Calu3 (cell line): Measurements from ENCODE around the gene RBM12. TPM values are rescaled to one million over a fixed set of nuclear protein-coding genes. Genes with fewer than 3 reads are reported as not detected.

Experiments
- BruUV-seq: library from RNA; stranded (reverse); fragments of 400-500 nt; replicated peaks from 2 replicates; lab custom pipeline; 2021; lab: Mats Ljungman, UMichigan
- CTCF ChIA-PET: fragments of 300-600 bp; sonication (Branson Sonifier 250); formaldehyde crosslinking; loops from one replicate; lab custom pipeline; 2022; ENCODE audit warnings: antibody characterized with exemption; lab: Charles Lee
- DNase-seq: peaks from one replicate; pipeline ENCODE4 v3.0.0; 2022
- H3K27ac Mint-ChIP-seq: one replicate; pipeline ENCODE4 v1.8.0; 2022; ENCODE audit warnings: mixed read lengths; ENCODE audit not compliant: unreplicated experiment
- H3K27me3 Mint-ChIP-seq: one replicate; pipeline ENCODE4 v1.8.0; 2022; ENCODE audit warnings: mixed read lengths; ENCODE audit not compliant: unreplicated experiment
- H3K36me3 Mint-ChIP-seq: one replicate; pipeline ENCODE4 v1.8.0; 2022; ENCODE audit warnings: mild to moderate bottlenecking, moderate library complexity, mixed read lengths; ENCODE audit not compliant: insufficient read depth, unreplicated experiment
- H3K4me1 Mint-ChIP-seq: one replicate; pipeline ENCODE4 v1.8.0; 2022; ENCODE audit warnings: mild to moderate bottlenecking, low read depth, mixed read lengths; ENCODE audit not compliant: unreplicated experiment
- H3K4me3 Mint-ChIP-seq: one replicate; pipeline ENCODE4 v1.8.0; 2022; ENCODE audit warnings: mild to moderate bottlenecking, low read depth, moderate library complexity, mixed read lengths; ENCODE audit not compliant: unreplicated experiment
- H3K9me3 Mint-ChIP-seq: one replicate; pipeline ENCODE4 v1.8.0; 2022; ENCODE audit warnings: low read depth, mixed read lengths; ENCODE audit not compliant: unreplicated experiment
- intact Hi-C: fragments of 100-400 bp; cut with micrococcal nuclease; formaldehyde crosslinking; loops from one replicate; pipeline ENCODE4 v1.10.0; 2022; ENCODE audit not compliant: unreplicated experiment
- total RNA-seq: library from RNA; stranded (reverse); gene quantifications from 2 replicates; pipeline ENCODE4 v1.2.3, GENCODE V29; 2022
- TF ChIP-seq, protein P1 (sequence below): fragments of 200-600 bp; IDR thresholded peaks from one replicate; pipeline ENCODE4 v1.8.0; 2022; ENCODE audit warnings: antibody characterized with exemption; ENCODE audit not compliant: unreplicated experiment

RBM12 gene
- total RNA-seq, 1 experiment from 2014 or later: 133 TPM

DNA sequence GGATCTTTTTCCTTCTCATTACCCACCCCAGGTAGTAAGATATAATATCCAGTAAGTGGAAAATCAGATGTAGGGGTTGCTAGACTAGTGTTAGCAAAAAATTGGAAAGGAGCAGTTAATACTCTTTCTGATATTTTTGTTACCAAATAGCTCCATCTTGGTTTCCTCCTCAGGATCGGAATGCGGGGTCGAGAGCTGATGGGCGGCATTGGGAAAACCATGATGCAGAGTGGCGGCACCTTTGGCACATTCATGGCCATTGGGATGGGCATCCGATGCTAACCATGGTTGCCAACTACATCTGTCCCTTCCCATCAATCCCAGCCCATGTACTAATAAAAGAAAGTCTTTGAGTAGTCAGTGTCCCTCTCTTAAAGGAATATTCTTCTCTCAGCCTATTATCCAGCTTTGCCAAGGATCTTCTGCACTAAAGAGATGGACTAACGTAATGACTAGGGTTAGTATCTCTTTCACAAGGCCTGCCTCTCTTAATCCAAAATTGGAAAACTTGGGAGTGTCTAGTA, 36.0 kb upstream of the RBM12 start:
- DNase-seq: no peak
- Mint-ChIP-seq H3K27me3 (no peaks in the 10 kb centered on the region), H3K27ac (peak overlapping the region; percentile 87), H3K36me3 (peaks cover 74% of the 10 kb centered on the region), H3K9me3 (no peaks in the 10 kb centered on the region), H3K4me1 (peaks cover 24% of the 10 kb centered on the region), H3K4me3 (peak overlapping the region; percentile 90)
- no TSS peak for BruUV-seq
- intact Hi-C loops: no loop called here
- CTCF ChIA-PET: no interaction called here
- TF ChIP-seq, protein P1, sequence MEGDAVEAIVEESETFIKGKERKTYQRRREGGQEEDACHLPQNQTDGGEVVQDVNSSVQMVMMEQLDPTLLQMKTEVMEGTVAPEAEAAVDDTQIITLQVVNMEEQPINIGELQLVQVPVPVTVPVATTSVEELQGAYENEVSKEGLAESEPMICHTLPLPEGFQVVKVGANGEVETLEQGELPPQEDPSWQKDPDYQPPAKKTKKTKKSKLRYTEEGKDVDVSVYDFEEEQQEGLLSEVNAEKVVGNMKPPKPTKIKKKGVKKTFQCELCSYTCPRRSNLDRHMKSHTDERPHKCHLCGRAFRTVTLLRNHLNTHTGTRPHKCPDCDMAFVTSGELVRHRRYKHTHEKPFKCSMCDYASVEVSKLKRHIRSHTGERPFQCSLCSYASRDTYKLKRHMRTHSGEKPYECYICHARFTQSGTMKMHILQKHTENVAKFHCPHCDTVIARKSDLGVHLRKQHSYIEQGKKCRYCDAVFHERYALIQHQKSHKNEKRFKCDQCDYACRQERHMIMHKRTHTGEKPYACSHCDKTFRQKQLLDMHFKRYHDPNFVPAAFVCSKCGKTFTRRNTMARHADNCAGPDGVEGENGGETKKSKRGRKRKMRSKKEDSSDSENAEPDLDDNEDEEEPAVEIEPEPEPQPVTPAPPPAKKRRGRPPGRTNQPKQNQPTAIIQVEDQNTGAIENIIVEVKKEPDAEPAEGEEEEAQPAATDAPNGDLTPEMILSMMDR: no peak

DNA sequence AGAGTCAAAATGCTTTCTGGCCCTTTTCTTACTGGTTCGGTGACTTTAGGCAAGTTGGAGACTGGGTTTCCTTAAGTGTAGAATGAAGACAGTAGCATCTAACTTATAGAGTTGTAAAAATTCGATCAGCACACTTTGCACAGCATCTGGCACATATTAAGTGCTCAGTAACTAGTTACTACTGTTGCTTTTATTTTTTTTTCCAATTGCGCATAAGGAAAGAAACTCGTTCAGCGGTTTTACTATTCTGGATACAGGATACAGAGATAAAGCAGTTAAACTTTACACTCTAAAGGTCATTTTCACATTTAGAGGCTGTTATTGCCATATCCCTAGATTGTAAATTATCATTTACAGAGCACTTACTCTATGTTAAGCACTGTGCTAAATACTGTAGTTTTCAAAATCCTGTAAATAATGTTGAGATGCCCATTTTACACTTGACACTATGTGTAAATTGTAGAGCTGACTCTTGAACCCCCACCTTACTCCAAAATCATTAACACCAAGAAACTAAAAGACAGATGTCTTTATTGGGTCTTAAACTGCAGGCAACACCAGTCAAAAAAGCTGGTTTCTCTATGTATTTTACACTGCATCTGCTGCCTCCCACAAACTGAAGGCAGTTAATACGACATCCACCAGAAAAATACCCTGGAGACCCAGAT, 35.4 kb upstream of the RBM12 start:
- peaks cover 68% of the 10 kb centered on the region for H3K36me3 Mint-ChIP-seq
- H3K4me1 Mint-ChIP-seq: peaks cover 24% of the 10 kb centered on the region
- H3K27me3 Mint-ChIP-seq: no peaks in the 10 kb centered on the region
- no peak for DNase-seq
- no peaks in the 10 kb centered on the region for H3K9me3 Mint-ChIP-seq
- intact Hi-C loops: loop anchor here (5.0 kb wide), 1 partner anchor 188 kb away; no protein-coding TSS in a partner anchor
- TF ChIP-seq, protein P1: no peak
- CTCF ChIA-PET: no interaction called here
- peak overlapping the region; percentile 90 for H3K4me3 Mint-ChIP-seq
- H3K27ac Mint-ChIP-seq: peak overlapping the region; percentile 87
- BruUV-seq: no TSS peak

DNA sequence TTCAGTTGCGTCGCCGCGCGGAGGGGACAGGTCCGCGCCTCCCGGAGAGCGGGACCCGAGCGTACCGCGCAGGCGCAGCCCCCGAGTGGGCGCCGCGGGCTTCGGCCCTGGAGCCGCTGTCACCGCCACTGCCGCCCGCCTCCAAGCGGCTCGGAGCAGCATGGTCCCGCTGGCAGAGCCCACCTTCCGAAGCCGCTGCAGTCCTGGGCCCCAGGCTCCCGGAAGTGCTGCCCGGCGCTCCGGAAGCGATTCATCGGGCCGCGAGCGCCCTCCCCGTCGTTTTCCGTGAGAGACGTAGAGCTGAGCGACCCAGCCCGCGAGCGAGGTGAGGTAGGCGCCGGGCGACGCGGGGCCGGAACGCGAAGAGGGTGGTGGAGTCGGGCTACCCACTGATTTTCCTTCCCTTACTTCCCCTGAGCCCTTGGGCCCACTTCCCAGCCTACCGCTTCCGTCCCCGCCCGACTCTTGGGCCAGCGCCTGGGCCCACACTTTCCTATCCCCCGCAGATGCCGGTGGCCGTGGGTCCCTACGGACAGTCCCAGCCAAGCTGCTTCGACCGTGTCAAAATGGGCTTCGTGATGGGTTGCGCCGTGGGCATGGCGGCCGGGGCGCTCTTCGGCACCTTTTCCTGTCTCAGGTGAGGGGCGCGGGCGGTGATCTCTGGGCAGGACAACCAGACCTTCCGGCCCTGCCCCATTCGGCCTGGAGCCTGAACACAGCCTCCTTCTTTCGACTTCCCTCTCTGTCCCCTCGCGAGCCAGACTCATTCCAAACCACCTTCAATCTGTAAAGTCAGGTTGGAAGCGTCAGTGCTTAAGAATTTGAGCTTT, 34.6 kb upstream of the RBM12 start, which contains the start of the genes NFS1 and ROMO1:
Gene NFS1 (minus strand): TSS at position 226 of the 830 bp plus-strand sequence. CDS start 64 bp downstream, at position 162.
Gene ROMO1 (plus strand): TSS at position 279 of the 830 bp plus-strand sequence. CDS start 228 bp downstream, at position 507.
- CTCF ChIA-PET: interaction anchor here (0.6 to 1.0 kb wide), 5 partner anchors 13 to 245 kb away, joined by 3 read pairs; partner anchors contain the start of gene RBM39
- Mint-ChIP-seq H3K27ac (peak within 1 kb of the TSS; percentile 87), H3K36me3 (peaks cover 60% of the 10 kb centered on the region), H3K4me1 (peaks cover 24% of the 10 kb centered on the region), H3K9me3 (no peaks in the 10 kb centered on the region), H3K27me3 (no peaks in the 10 kb centered on the region), H3K4me3 (peak within 1 kb of the TSS; percentile 90)
- intact Hi-C loops: loop anchor here (5.0 kb wide), 1 partner anchor 187 kb away; no protein-coding TSS in a partner anchor
- TSS peak; percentile 80 for BruUV-seq
- TF ChIP-seq, protein P1: no peak
- peak; percentile 91 for DNase-seq
